H9 (cell line): ENCODE results near the gene ZNF831. TPM values are rescaled to one million over a fixed set of nuclear protein-coding genes. Genes with fewer than 3 reads are reported as not detected.

ENCODE experiments used
- DNase-seq: peaks from one replicate; pipeline ENCODE4 v3.0.0-alpha.2; 2017
- H2AFZ ChIP-seq: one replicate; pipeline ENCODE4 v1.6.1; 2013; ENCODE audit warnings: mild to moderate bottlenecking, low read length, control low read depth, moderate library complexity
- H2AK5ac ChIP-seq: 2 replicates; pipeline ENCODE4 v1.6.1; 2013; ENCODE audit warnings: low read length, control low read depth, mixed read lengths; ENCODE audit not compliant: insufficient read length
- H2BK120ac ChIP-seq: one replicate; pipeline ENCODE4 v1.6.1; 2013; ENCODE audit warnings: low read depth, mild to moderate bottlenecking, low read length, control low read depth, inconsistent platforms; ENCODE audit not compliant: poor library complexity, severe bottlenecking
- H2BK12ac ChIP-seq: 2 replicates; pipeline ENCODE4 v1.6.1; 2013; ENCODE audit warnings: low read length, control low read depth, mixed read lengths, low read depth; ENCODE audit not compliant: insufficient read length
- H2BK15ac ChIP-seq: 2 replicates; pipeline ENCODE4 v1.6.1; 2013; ENCODE audit warnings: low read depth, low read length, control low read depth
- H2BK20ac ChIP-seq: one replicate; pipeline ENCODE4 v1.6.1; 2013; ENCODE audit warnings: low read depth, mild to moderate bottlenecking, low read length, control low read depth, inconsistent platforms; ENCODE audit not compliant: poor library complexity, severe bottlenecking
- H2BK5ac ChIP-seq: 2 replicates; pipeline ENCODE4 v1.6.1; 2013; ENCODE audit warnings: low read length, control low read depth, mixed read lengths; ENCODE audit not compliant: insufficient read length
- H3K14ac ChIP-seq: 2 replicates; pipeline ENCODE4 v1.6.1; 2013; ENCODE audit warnings: low read length, control low read depth; ENCODE audit not compliant: insufficient read depth
- H3K18ac ChIP-seq: 2 replicates; pipeline ENCODE4 v1.6.1; 2013; ENCODE audit warnings: low read depth, mild to moderate bottlenecking, mixed read lengths, low read length, control low read depth; ENCODE audit not compliant: insufficient read length
- H3K23ac ChIP-seq: 2 replicates; pipeline ENCODE4 v1.6.1; 2013; ENCODE audit warnings: low read length, control low read depth, mixed read lengths, low read depth; ENCODE audit not compliant: insufficient read length
- H3K23me2 ChIP-seq: 2 replicates; pipeline ENCODE4 v1.6.1; 2013; ENCODE audit warnings: low read depth, mild to moderate bottlenecking, mixed read lengths, low read length, control low read depth; ENCODE audit not compliant: insufficient read length, poor library complexity, severe bottlenecking
- H3K27ac ChIP-seq: 2 replicates; pipeline ENCODE4 v1.5.1; 2013; ENCODE audit warnings: low read length, control low read depth, mixed read lengths, low read depth; ENCODE audit not compliant: insufficient read length
- H3K27me3 ChIP-seq: 2 replicates; pipeline ENCODE4 v1.6.1; 2013; ENCODE audit warnings: low read length, control low read depth, inconsistent platforms; ENCODE audit not compliant: insufficient read depth
- H3K4ac ChIP-seq: 2 replicates; pipeline ENCODE4 v1.6.1; 2013; ENCODE audit warnings: low read depth, mild to moderate bottlenecking, control low read depth, inconsistent platforms, low read length, moderate library complexity
- H3K4me1 ChIP-seq: 2 replicates; pipeline ENCODE4 v1.6.1; 2013; ENCODE audit warnings: low read length, control low read depth, inconsistent platforms; ENCODE audit not compliant: insufficient read depth
- H3K4me2 ChIP-seq: 2 replicates; pipeline ENCODE4 v1.6.1; 2013; ENCODE audit warnings: low read length, control low read depth, mixed read lengths; ENCODE audit not compliant: insufficient read length, insufficient read depth
- H3K56ac ChIP-seq: 2 replicates; pipeline ENCODE4 v1.6.1; 2013; ENCODE audit warnings: low read depth, mild to moderate bottlenecking, mixed read lengths, low read length, control low read depth; ENCODE audit not compliant: insufficient read length
- H3K79me1 ChIP-seq: 2 replicates; pipeline ENCODE4 v1.6.1; 2013; ENCODE audit warnings: low read depth, mild to moderate bottlenecking, moderate library complexity, low read length, control low read depth, inconsistent platforms; ENCODE audit not compliant: insufficient read depth, poor library complexity, severe bottlenecking
- H3K79me2 ChIP-seq: 2 replicates; pipeline ENCODE4 v1.6.1; 2013; ENCODE audit warnings: low read length, control low read depth, inconsistent platforms; ENCODE audit not compliant: insufficient read depth
- H3K9ac ChIP-seq: 2 replicates; pipeline ENCODE4 v1.6.1; 2013; ENCODE audit warnings: low read length, control low read depth, mixed read lengths; ENCODE audit not compliant: insufficient read length; ENCODE audit errors: extremely low read depth
- H3K9me3 ChIP-seq: one replicate; pipeline ENCODE4 v1.6.1; 2013; ENCODE audit warnings: low read depth, low read length, inconsistent platforms; ENCODE audit not compliant: control insufficient read depth
- H3T11ph ChIP-seq: one replicate; pipeline ENCODE4 v1.6.1; 2013; ENCODE audit warnings: mild to moderate bottlenecking, low read length, control low read depth, inconsistent platforms
- H4K20me1 ChIP-seq: one replicate; pipeline ENCODE4 v1.6.1; 2013; ENCODE audit not compliant: control insufficient read depth, insufficient read length, insufficient read depth
- H4K5ac ChIP-seq: 2 replicates; pipeline ENCODE4 v1.6.1; 2013; ENCODE audit warnings: low read depth, mild to moderate bottlenecking, mixed read lengths, low read length, control low read depth; ENCODE audit not compliant: insufficient read length
- H4K8ac ChIP-seq: replicated peaks from 2 replicates; pipeline ENCODE4 v1.6.1; 2013; ENCODE audit warnings: low read length, control low read depth, mixed read lengths, low read depth; ENCODE audit not compliant: insufficient read length
- H4K91ac ChIP-seq: 2 replicates; pipeline ENCODE4 v1.6.1; 2013; ENCODE audit warnings: low read depth, mild to moderate bottlenecking, moderate library complexity, mixed read lengths, low read length, control low read depth; ENCODE audit not compliant: insufficient read length
- H3K27ac Mint-ChIP-seq, 3 experiments: 2 replicates in 2 of 3; 3 replicates in 1 of 3; pipeline ENCODE4 v1.8.0; 2020 to 2021; ENCODE audit warnings: mixed read lengths in 3 of 3, mild to moderate bottlenecking in 1 of 3, moderate library complexity in 1 of 3
- H3K27me3 Mint-ChIP-seq: 2 replicates; pipeline ENCODE4 v1.8.0; 2021; ENCODE audit warnings: low read depth, mild to moderate bottlenecking, moderate library complexity, mixed read lengths
- H3K36me3 Mint-ChIP-seq, 3 experiments: 2 replicates in 2 of 3; 3 replicates in 1 of 3; pipeline ENCODE4 v1.8.0; 2020 to 2021; ENCODE audit warnings: low read depth in 3 of 3, mixed read lengths in 3 of 3; ENCODE audit not compliant: insufficient read depth in 1 of 3
- H3K4me1 Mint-ChIP-seq, 2 experiments: 2 replicates each; pipeline ENCODE4 v1.8.0; 2020; ENCODE audit warnings: mixed read lengths in 2 of 2
- H3K4me3 Mint-ChIP-seq, 2 experiments: 2 replicates in 1 of 2; 3 replicates in 1 of 2; pipeline ENCODE4 v1.8.0; 2020 to 2021; ENCODE audit warnings: mild to moderate bottlenecking in 2 of 2, mixed read lengths in 2 of 2, moderate library complexity in 1 of 2
- H3K9me3 Mint-ChIP-seq, 2 experiments: 2 replicates in 1 of 2; 3 replicates in 1 of 2; pipeline ENCODE4 v1.8.0; 2020; ENCODE audit warnings: mild to moderate bottlenecking in 2 of 2, mixed read lengths in 2 of 2, moderate library complexity in 1 of 2
- WGBS: extraction: QIAGEN DNeasy Blood & Tissue Kit; methylation state at CpG from one replicate; pipeline ENCODE4 v1.1.7; 2013; ENCODE audit warnings: missing lambda C conversion rate, low lambda C conversion rate, mixed read lengths; ENCODE audit not compliant: insufficient read length; ENCODE audit errors: extremely low coverage; 5-methylcytosine and 5-hydroxymethylcytosine counted together
- total RNA-seq: library from RNA; stranded (reverse); gene quantifications from 2 replicates; pipeline ENCODE4 v1.2.1, GENCODE V29; 2021
- TF ChIP-seq, protein P1 (sequence below): fragments of 200-600 bp; sonication (generic); conservative IDR thresholded peaks from 3 replicates; pipeline ENCODE4 v1.8.0; 2021; ENCODE audit warnings: antibody characterized with exemption, mild to moderate bottlenecking

ZNF831 gene
- total RNA-seq, 1 experiment from 2014 or later, result not detected

GRCh38 chr20:59121714-59122565, 41.7 kb upstream of the ZNF831 start:
- peak overlapping the region; percentile 5 for H3K27ac ChIP-seq
- H3K4me3 Mint-ChIP-seq, result peak overlapping the region in 1 of 2 experiments; percentile 1; a peak in 1 of 5 replicates

More at GRCh38 chr20:59121714-59122565, 41.7 kb upstream of the ZNF831 start:
- H3K27me3 ChIP-seq, result no peaks in the 10 kb centered on the region
- no peaks in the 10 kb centered on the region for H3K79me2 ChIP-seq
- H3K27ac Mint-ChIP-seq, result peak overlapping the region; percentile 74 to 97 (median 87); a peak in 6 of 7 replicates
- H2AFZ ChIP-seq, result no peak overlapping the region
- no peak overlapping the region for H2BK15ac ChIP-seq
- H3K4me1 ChIP-seq, result peaks cover 15% of the 10 kb centered on the region
- no peak overlapping the region for H3K4me2 ChIP-seq
- H2BK5ac ChIP-seq, result no peak overlapping the region
- H3K79me1 ChIP-seq, result no peaks in the 10 kb centered on the region
- no peak overlapping the region for H4K5ac ChIP-seq
- no peak overlapping the region; the same call in 1 of the 2 replicates for H3K4ac ChIP-seq
- H3K14ac ChIP-seq, result peak overlapping the region; percentile 61; the same call in 1 of the 2 replicates
- H3K9me3 Mint-ChIP-seq, result peaks cover 11 to 15% of the 10 kb centered on the region in 2 experiments
- H3K4me1 Mint-ChIP-seq, result peaks cover 41 to 58% of the 10 kb centered on the region in 2 experiments
- H3K27me3 Mint-ChIP-seq, result peaks cover 3% of the 10 kb centered on the region; the same call in 1 of the 2 replicates
- no peak overlapping the region for H2BK120ac ChIP-seq
- no peaks in the 10 kb centered on the region for H3K9me3 ChIP-seq
- TF ChIP-seq, protein P1, sequence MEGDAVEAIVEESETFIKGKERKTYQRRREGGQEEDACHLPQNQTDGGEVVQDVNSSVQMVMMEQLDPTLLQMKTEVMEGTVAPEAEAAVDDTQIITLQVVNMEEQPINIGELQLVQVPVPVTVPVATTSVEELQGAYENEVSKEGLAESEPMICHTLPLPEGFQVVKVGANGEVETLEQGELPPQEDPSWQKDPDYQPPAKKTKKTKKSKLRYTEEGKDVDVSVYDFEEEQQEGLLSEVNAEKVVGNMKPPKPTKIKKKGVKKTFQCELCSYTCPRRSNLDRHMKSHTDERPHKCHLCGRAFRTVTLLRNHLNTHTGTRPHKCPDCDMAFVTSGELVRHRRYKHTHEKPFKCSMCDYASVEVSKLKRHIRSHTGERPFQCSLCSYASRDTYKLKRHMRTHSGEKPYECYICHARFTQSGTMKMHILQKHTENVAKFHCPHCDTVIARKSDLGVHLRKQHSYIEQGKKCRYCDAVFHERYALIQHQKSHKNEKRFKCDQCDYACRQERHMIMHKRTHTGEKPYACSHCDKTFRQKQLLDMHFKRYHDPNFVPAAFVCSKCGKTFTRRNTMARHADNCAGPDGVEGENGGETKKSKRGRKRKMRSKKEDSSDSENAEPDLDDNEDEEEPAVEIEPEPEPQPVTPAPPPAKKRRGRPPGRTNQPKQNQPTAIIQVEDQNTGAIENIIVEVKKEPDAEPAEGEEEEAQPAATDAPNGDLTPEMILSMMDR, result no peak
- H4K20me1 ChIP-seq, result no peaks in the 10 kb centered on the region
- no peak overlapping the region for H3K56ac ChIP-seq
- H3T11ph ChIP-seq, result no peak overlapping the region
- H4K8ac ChIP-seq, result no peak overlapping the region
- no peak overlapping the region for H4K91ac ChIP-seq
- no CpG with 5 or more reads among the region's 8 CpGs for WGBS
- H3K9ac ChIP-seq, result no peak overlapping the region
- DNase-seq, result peak; percentile 57
- H3K23ac ChIP-seq, result no peak overlapping the region
- H2AK5ac ChIP-seq, result no peak overlapping the region
- H3K36me3 Mint-ChIP-seq, result peaks cover 4 to 12% (median 8%) of the 10 kb centered on the region in 3 experiments; a peak in 5 of 7 replicates
- peak overlapping the region; percentile 72 for H3K18ac ChIP-seq
- peak overlapping the region; percentile 22 for H2BK12ac ChIP-seq
- no peaks in the 10 kb centered on the region for H3K23me2 ChIP-seq
- no peak overlapping the region for H2BK20ac ChIP-seq
